Measurements from ENCODE around the gene CDH20.

The CDH20 gene

DNA sequence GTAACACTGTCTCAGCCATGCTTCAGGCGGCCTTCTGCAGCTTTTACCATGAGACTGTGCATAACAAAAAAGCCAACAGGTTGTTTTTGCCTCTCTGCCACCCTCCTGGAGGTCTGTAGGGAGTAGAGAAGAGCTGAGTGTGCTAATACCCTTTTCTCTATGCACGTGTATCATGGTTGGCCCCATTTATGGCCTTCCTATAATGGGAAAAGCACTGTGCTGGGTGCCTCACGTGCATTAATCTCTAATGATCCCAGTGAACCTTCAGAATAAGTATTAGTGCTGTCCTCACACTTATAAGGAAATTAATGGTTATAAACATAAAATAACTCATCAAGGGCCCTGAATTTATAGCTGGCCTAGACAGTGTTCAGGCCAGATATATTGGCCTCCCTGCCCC lies 164.2 kb downstream of the CDH20 start:
- Histone ChIP-seq H3K27ac (ENCODE audit: low read depth in 2 of 2, low read length in 2 of 2) (no peak overlapping the region), H3K9ac (ENCODE audit: low read depth in 1 of 2, low read length in 2 of 2) (no peak overlapping the region), H3K27me3 (ENCODE audit: control insufficient read depth in 2 of 2, insufficient read depth in 2 of 2, low read length in 2 of 2) (no peaks in the 10 kb centered on the region), H3K9me3 (ENCODE audit: control insufficient read depth in 2 of 2, low read length in 2 of 2) (no peaks in the 10 kb centered on the region), H3K4me1 (ENCODE audit: control insufficient read depth in 2 of 2, insufficient read depth in 2 of 2, low read length in 2 of 2) (no peaks in the 10 kb centered on the region), H3K36me3 (ENCODE audit: control insufficient read depth in 2 of 2, insufficient read depth in 2 of 2, low read length in 2 of 2) (no peaks in the 10 kb centered on the region), H3K4me3 (ENCODE audit: low read length in 2 of 2) (no peak overlapping the region)

DNA sequence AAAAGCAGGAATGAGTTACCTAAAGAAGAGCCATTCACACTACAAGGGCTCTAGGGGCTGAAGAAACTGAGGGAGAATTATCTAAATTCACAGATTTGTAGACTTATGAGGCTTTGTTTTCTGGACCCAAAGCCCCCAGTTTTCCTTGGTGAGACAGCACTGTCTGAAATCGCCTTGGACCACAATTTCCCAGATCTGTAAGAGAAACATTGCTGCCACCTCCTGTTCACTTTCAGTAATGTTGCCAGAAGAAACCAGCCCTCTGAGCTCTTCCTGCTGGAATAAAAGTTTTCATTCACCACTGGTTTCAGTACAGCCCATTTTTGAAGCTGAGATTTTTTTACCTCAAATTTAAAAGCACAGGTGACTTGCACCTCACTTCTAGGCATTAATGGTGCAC lies 169.2 kb downstream of the CDH20 start:
- H3K4me3 ChIP-seq (ENCODE audit: low read length in 2 of 2): no peak overlapping the region
- H3K4me1 ChIP-seq (ENCODE audit: control insufficient read depth in 2 of 2, insufficient read depth in 2 of 2, low read length in 2 of 2): no peaks in the 10 kb centered on the region
- H3K27me3 ChIP-seq (ENCODE audit: control insufficient read depth in 2 of 2, insufficient read depth in 2 of 2, low read length in 2 of 2): no peaks in the 10 kb centered on the region
- no peak overlapping the region for H3K27ac ChIP-seq (ENCODE audit: low read depth in 2 of 2, low read length in 2 of 2)
- no peak overlapping the region for H3K9ac ChIP-seq (ENCODE audit: low read depth in 1 of 2, low read length in 2 of 2)
- H3K36me3 ChIP-seq (ENCODE audit: control insufficient read depth in 2 of 2, insufficient read depth in 2 of 2, low read length in 2 of 2): no peaks in the 10 kb centered on the region
- H3K9me3 ChIP-seq (ENCODE audit: control insufficient read depth in 2 of 2, low read length in 2 of 2): no peaks in the 10 kb centered on the region

DNA sequence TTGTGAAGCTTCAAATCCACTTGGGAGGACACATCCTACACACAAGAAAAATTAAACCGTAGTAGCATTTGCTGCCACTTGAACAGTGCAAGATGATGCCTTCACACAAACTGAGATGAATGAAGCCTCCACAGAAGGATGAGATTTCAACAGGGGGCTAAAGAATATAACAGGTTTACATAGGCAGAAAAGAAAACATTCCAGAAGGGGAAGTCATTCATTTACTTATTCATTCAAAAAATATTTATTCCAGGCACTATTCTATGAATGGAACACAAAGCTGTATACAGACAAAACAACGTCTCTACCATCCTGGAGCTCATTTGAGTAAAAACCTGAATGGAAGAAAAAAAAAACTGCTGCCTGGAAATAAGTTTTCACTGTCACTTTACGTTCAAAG lies 170.5 kb downstream of the CDH20 start:
- H3K27me3 ChIP-seq (ENCODE audit: control insufficient read depth in 2 of 2, insufficient read depth in 2 of 2, low read length in 2 of 2): no peaks in the 10 kb centered on the region
- no peaks in the 10 kb centered on the region for H3K4me1 ChIP-seq (ENCODE audit: control insufficient read depth in 2 of 2, insufficient read depth in 2 of 2, low read length in 2 of 2)
- H3K4me3 ChIP-seq (ENCODE audit: low read length in 2 of 2): no peak overlapping the region
- H3K9ac ChIP-seq (ENCODE audit: low read depth in 1 of 2, low read length in 2 of 2): no peak overlapping the region
- no peak overlapping the region for H3K27ac ChIP-seq (ENCODE audit: low read depth in 2 of 2, low read length in 2 of 2)
- no peaks in the 10 kb centered on the region for H3K36me3 ChIP-seq (ENCODE audit: control insufficient read depth in 2 of 2, insufficient read depth in 2 of 2, low read length in 2 of 2)
- no peaks in the 10 kb centered on the region for H3K9me3 ChIP-seq (ENCODE audit: control insufficient read depth in 2 of 2, low read length in 2 of 2)

DNA sequence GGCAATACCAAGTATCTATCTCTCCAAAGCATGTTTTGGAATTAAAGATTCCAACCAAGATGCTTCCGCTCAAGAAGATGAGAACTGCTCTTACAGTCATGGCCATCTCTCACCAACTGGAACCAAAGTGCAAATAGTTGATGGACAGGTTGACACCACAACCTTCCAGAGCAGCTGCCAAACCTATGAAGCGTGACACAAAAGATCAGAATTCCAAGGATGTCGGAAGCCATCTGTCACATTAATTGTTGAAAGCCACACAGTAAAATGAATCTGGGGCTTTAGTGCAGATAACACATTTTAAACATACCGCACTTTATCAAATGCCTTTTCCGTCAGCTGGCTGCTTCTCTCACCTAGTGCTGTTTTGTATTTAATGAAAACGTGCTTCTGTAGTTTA lies 195.7 kb downstream of the CDH20 start:
- Histone ChIP-seq H3K27ac (ENCODE audit: low read depth in 2 of 2, low read length in 2 of 2) (no peak overlapping the region), H3K9ac (ENCODE audit: low read depth in 1 of 2, low read length in 2 of 2) (no peak overlapping the region), H3K4me3 (ENCODE audit: low read length in 2 of 2) (no peak overlapping the region), H3K4me1 (ENCODE audit: control insufficient read depth in 2 of 2, insufficient read depth in 2 of 2, low read length in 2 of 2) (no peaks in the 10 kb centered on the region), H3K9me3 (ENCODE audit: control insufficient read depth in 2 of 2, low read length in 2 of 2) (no peaks in the 10 kb centered on the region), H3K27me3 (ENCODE audit: control insufficient read depth in 2 of 2, insufficient read depth in 2 of 2, low read length in 2 of 2) (no peaks in the 10 kb centered on the region), H3K36me3 (ENCODE audit: control insufficient read depth in 2 of 2, insufficient read depth in 2 of 2, low read length in 2 of 2) (no peaks in the 10 kb centered on the region)

DNA sequence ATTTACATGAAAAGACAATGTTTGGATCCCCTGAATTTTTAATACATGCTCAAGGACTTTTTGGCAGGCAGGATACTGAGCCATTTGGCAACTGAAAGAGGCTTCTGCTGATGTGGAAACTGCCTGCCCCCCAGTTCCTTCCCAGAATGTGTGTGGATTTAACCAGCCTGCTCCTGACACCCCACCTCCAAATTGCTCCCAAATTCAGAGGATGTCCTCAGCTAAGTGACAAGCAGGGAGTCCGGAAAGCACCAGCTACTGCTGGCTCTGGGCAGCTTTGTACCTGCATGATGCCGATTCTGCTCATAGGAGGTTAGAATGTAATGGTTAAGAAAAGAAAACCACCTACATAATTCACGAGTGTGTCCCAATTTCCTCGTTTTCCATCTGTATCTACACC lies 197.5 kb downstream of the CDH20 start:
- H3K9ac ChIP-seq (ENCODE audit: low read depth in 1 of 2, low read length in 2 of 2): no peak overlapping the region

DNA sequence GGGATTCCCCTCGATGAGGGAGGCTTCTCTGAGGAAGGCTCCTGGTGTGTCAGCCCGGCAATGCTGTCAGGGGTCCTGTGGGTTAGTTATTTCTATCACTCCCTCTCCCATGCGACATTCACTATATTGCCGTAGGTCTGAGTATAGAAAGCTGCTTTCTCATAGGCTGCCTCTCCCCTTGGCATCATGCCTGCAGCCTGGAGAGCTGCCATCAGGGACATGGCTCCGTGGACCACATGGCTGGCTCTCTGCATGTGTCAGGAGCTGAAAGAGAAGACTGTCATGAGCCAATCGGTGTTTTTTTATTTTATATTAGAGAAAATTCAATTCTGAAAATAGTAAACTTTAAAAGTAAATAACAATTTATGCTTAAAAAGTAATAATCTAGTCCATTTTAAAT lies 198.0 kb downstream of the CDH20 start:
- H3K27me3 ChIP-seq (ENCODE audit: control insufficient read depth in 2 of 2, insufficient read depth in 2 of 2, low read length in 2 of 2): no peaks in the 10 kb centered on the region
- no peaks in the 10 kb centered on the region for H3K4me1 ChIP-seq (ENCODE audit: control insufficient read depth in 2 of 2, insufficient read depth in 2 of 2, low read length in 2 of 2)
- no peaks in the 10 kb centered on the region for H3K9me3 ChIP-seq (ENCODE audit: control insufficient read depth in 2 of 2, low read length in 2 of 2)
- no peak overlapping the region for H3K27ac ChIP-seq (ENCODE audit: low read depth in 2 of 2, low read length in 2 of 2)
- no peak overlapping the region for H3K4me3 ChIP-seq (ENCODE audit: low read length in 2 of 2)
- no peak overlapping the region for H3K9ac ChIP-seq (ENCODE audit: low read depth in 1 of 2, low read length in 2 of 2)
- no peaks in the 10 kb centered on the region for H3K36me3 ChIP-seq (ENCODE audit: control insufficient read depth in 2 of 2, insufficient read depth in 2 of 2, low read length in 2 of 2)

More for the DNA sequence above, 197.5 kb downstream of the CDH20 start:
- Histone ChIP-seq H3K4me1 (ENCODE audit: control insufficient read depth in 2 of 2, insufficient read depth in 2 of 2, low read length in 2 of 2) (no peaks in the 10 kb centered on the region), H3K9me3 (ENCODE audit: control insufficient read depth in 2 of 2, low read length in 2 of 2) (no peaks in the 10 kb centered on the region), H3K27ac (ENCODE audit: low read depth in 2 of 2, low read length in 2 of 2) (no peak overlapping the region), H3K4me3 (ENCODE audit: low read length in 2 of 2) (no peak overlapping the region), H3K27me3 (ENCODE audit: control insufficient read depth in 2 of 2, insufficient read depth in 2 of 2, low read length in 2 of 2) (no peaks in the 10 kb centered on the region), H3K36me3 (ENCODE audit: control insufficient read depth in 2 of 2, insufficient read depth in 2 of 2, low read length in 2 of 2) (no peaks in the 10 kb centered on the region)

DNA sequence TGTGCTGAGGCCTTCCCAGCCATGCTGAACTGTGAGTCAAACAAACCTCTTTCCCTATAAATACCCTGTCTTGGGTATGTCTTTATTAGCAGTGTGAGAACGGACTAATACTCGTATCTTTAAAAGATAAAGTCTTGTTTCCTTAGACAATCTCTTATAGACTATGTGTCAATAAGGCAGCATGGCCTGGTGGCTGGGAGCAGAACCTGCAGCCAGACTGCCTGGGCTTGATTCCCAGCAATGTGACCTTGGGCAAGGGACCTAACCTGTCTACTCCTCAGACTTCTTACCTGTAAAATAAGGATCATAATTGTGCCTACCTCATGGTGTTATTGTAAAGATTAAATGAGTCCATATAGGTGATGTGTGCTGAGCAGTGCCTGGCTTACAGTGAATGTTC lies 198.7 kb downstream of the CDH20 start:
- H3K4me3 ChIP-seq (ENCODE audit: low read length in 2 of 2): no peak overlapping the region
- H3K9me3 ChIP-seq (ENCODE audit: control insufficient read depth in 2 of 2, low read length in 2 of 2): no peaks in the 10 kb centered on the region
- no peaks in the 10 kb centered on the region for H3K4me1 ChIP-seq (ENCODE audit: control insufficient read depth in 2 of 2, insufficient read depth in 2 of 2, low read length in 2 of 2)
- H3K9ac ChIP-seq (ENCODE audit: low read depth in 1 of 2, low read length in 2 of 2): no peak overlapping the region
- H3K27me3 ChIP-seq (ENCODE audit: control insufficient read depth in 2 of 2, insufficient read depth in 2 of 2, low read length in 2 of 2): no peaks in the 10 kb centered on the region
- no peaks in the 10 kb centered on the region for H3K36me3 ChIP-seq (ENCODE audit: control insufficient read depth in 2 of 2, insufficient read depth in 2 of 2, low read length in 2 of 2)
- H3K27ac ChIP-seq (ENCODE audit: low read depth in 2 of 2, low read length in 2 of 2): no peak overlapping the region

DNA sequence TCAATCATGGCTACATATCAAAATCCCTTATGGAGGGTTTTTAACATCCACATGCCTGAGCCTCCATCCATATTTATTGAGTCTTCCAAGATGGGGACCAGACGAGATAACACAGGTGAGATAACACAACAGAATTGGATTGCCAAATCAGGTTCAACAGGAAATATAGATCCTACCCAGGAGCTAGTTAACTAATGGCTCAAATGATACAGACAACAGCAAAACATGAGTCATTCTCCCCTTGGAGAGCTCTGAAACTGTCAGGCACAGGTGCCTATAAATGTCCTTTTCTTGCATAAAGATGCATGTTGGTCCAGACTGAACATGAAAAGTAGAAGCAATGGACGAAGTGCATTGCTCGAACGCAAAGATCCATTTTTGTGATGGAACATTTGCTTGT lies 202.2 kb downstream of the CDH20 start:
- no peaks in the 10 kb centered on the region for H3K4me1 ChIP-seq (ENCODE audit: control insufficient read depth in 2 of 2, insufficient read depth in 2 of 2, low read length in 2 of 2)
- no peaks in the 10 kb centered on the region for H3K36me3 ChIP-seq (ENCODE audit: control insufficient read depth in 2 of 2, insufficient read depth in 2 of 2, low read length in 2 of 2)
- H3K27me3 ChIP-seq (ENCODE audit: control insufficient read depth in 2 of 2, insufficient read depth in 2 of 2, low read length in 2 of 2): no peaks in the 10 kb centered on the region

DNA sequence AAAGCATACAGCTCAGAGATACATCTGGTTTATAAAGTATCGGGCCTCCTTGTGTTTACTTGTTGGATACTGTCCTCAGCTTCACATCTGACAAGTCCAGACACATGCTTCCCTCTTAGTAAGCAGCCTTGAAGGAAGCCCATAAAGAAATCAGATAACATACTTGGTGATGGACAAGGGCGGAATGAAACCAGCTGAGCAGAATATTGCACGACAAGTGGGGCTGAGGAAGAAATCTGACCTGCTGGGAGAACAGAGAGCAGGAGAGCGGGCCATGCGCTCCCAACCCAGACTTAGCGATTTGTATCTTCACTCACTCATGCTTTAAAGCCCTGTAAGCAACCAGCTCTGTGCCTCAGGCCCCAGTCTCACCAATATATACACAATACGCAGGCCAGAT lies 208.4 kb downstream of the CDH20 start:
- no peaks in the 10 kb centered on the region for H3K36me3 ChIP-seq (ENCODE audit: control insufficient read depth in 2 of 2, insufficient read depth in 2 of 2, low read length in 2 of 2)
- H3K27ac ChIP-seq (ENCODE audit: low read depth in 2 of 2, low read length in 2 of 2): no peak overlapping the region
- H3K27me3 ChIP-seq (ENCODE audit: control insufficient read depth in 2 of 2, insufficient read depth in 2 of 2, low read length in 2 of 2): no peaks in the 10 kb centered on the region
- H3K9ac ChIP-seq (ENCODE audit: low read depth in 1 of 2, low read length in 2 of 2): no peak overlapping the region
- H3K9me3 ChIP-seq (ENCODE audit: control insufficient read depth in 2 of 2, low read length in 2 of 2): no peaks in the 10 kb centered on the region
- no peak overlapping the region for H3K4me3 ChIP-seq (ENCODE audit: low read length in 2 of 2)
- peaks cover 0 to 8% of the 10 kb centered on the region in 2 donors for H3K4me1 ChIP-seq (ENCODE audit: control insufficient read depth in 2 of 2, insufficient read depth in 2 of 2, low read length in 2 of 2)

More for the DNA sequence above, 202.2 kb downstream of the CDH20 start:
- Histone ChIP-seq H3K9ac (ENCODE audit: low read depth in 1 of 2, low read length in 2 of 2) (no peak overlapping the region), H3K27ac (ENCODE audit: low read depth in 2 of 2, low read length in 2 of 2) (no peak overlapping the region), H3K9me3 (ENCODE audit: control insufficient read depth in 2 of 2, low read length in 2 of 2) (no peaks in the 10 kb centered on the region), H3K4me3 (ENCODE audit: low read length in 2 of 2) (no peak overlapping the region)

DNA sequence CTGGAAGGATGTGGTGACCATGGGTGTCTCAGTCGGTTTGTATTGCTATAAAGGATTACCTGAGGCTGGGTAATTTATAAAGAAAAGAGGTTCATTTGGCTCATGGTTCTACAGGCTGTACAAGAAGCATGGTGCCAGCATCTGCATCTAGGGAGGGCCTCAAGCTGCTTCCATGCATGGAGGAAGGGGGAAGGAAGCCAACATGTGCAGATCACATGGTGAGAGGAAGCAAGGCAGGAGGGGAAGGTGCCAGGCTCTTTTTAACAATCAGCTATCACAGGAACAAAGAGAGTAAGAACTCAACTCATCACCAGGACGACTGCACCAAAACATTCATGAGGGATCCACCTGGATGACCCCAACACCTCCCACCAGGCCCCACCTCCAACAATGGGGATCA lies 209.4 kb downstream of the CDH20 start:
- H3K4me3 ChIP-seq (ENCODE audit: low read length in 2 of 2): no peak overlapping the region
- no peak overlapping the region for H3K27ac ChIP-seq (ENCODE audit: low read depth in 2 of 2, low read length in 2 of 2)
- H3K9me3 ChIP-seq (ENCODE audit: control insufficient read depth in 2 of 2, low read length in 2 of 2): no peaks in the 10 kb centered on the region
- H3K9ac ChIP-seq (ENCODE audit: low read depth in 1 of 2, low read length in 2 of 2): no peak overlapping the region
- no peaks in the 10 kb centered on the region for H3K27me3 ChIP-seq (ENCODE audit: control insufficient read depth in 2 of 2, insufficient read depth in 2 of 2, low read length in 2 of 2)
- peaks cover 0 to 8% of the 10 kb centered on the region in 2 donors for H3K4me1 ChIP-seq (ENCODE audit: control insufficient read depth in 2 of 2, insufficient read depth in 2 of 2, low read length in 2 of 2)
- H3K36me3 ChIP-seq (ENCODE audit: control insufficient read depth in 2 of 2, insufficient read depth in 2 of 2, low read length in 2 of 2): no peaks in the 10 kb centered on the region

DNA sequence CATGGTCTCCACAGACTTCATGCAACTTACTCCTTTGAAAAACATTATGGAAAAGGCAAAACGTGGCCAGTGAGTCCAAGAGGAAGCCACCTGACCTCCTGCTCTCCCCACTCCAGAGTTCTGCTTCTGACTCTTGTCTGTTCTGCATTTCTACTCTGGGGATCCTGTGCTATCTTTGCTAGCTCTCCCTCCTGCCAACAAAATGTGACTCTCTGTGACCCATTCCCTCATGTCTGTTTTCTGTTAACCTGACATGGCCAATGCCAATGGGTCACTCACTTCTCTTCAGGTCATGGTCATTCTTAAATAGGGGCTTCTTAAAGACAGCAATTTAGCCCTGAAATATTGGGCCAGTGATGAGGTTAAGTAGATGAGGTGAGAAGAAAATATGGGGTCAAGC lies 210.3 kb downstream of the CDH20 start:
- H3K27ac ChIP-seq (ENCODE audit: low read depth in 2 of 2, low read length in 2 of 2): no peak overlapping the region
- no peaks in the 10 kb centered on the region for H3K36me3 ChIP-seq (ENCODE audit: control insufficient read depth in 2 of 2, insufficient read depth in 2 of 2, low read length in 2 of 2)
- peaks cover 0 to 8% of the 10 kb centered on the region in 2 donors for H3K4me1 ChIP-seq (ENCODE audit: control insufficient read depth in 2 of 2, insufficient read depth in 2 of 2, low read length in 2 of 2)
- no peak overlapping the region for H3K9ac ChIP-seq (ENCODE audit: low read depth in 1 of 2, low read length in 2 of 2)
- no peaks in the 10 kb centered on the region for H3K9me3 ChIP-seq (ENCODE audit: control insufficient read depth in 2 of 2, low read length in 2 of 2)
- no peaks in the 10 kb centered on the region for H3K27me3 ChIP-seq (ENCODE audit: control insufficient read depth in 2 of 2, insufficient read depth in 2 of 2, low read length in 2 of 2)
- H3K4me3 ChIP-seq (ENCODE audit: low read length in 2 of 2): no peak overlapping the region
